ENCODE data around the gene DOK4.

Gene DOK4

DNA sequence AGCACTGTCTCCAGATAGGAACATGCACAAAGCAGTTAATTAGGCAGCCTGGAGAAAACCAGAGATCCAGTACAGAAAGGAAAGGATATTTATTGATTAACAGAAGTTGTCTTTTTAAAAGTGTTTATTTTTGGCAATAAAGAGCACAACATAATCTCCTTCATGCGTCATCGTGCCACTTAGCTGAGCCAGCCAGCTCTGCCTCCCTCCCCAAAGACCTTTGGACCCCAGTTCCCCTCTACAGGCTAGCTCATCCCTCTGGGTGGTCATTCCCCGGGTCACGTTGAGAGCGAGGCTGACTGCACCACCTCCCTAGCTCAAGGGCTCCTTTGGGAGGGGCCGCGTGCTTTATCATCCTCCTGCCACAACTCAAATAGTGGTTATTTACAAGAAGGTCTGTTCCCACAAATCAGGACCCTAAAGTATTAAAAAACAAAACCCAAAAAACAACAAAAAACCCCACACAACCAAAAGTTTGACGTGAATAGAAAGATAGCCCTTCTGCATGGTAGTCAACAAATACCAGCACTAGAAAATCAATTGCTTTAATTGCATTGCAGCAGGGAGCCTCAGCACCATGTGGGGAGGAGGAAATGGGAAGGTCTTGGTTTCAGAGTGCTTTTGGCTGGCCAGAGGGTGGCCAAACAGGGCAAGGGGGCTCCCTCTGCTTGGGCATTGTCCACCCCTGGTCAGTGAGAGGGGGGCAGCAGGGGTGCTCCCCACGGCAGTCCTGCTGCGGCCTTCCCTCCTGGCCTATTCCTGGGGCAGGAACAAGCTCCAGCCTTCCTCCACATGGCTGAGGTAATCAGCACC, 14.2 kb downstream of the DOK4 start:
- H3K9me3 ChIP-seq (ENCODE audit: control insufficient read depth, low read length): no peaks in the 10 kb centered on the region
- peaks cover 16% of the 10 kb centered on the region for H3K4me1 ChIP-seq (ENCODE audit: control insufficient read depth, insufficient read depth, low read length)
- peaks cover 19% of the 10 kb centered on the region for H3K36me3 ChIP-seq (ENCODE audit: control insufficient read depth, insufficient read depth, low read length)
- H3K27me3 ChIP-seq (ENCODE audit: control insufficient read depth, insufficient read depth, low read length, poor library complexity, severe bottlenecking): no peaks in the 10 kb centered on the region
- H3K27ac ChIP-seq (ENCODE audit: insufficient read depth, low read depth, low read length, poor library complexity, severe bottlenecking): no peak overlapping the region
- no peak overlapping the region for H3K4me3 ChIP-seq (ENCODE audit: insufficient read depth, low read depth, low read length)
- WGBS, 2 experiments: 46 to 49% methylated on average over 10 of the region's 10 CpGs

GRCh38 chr16:57471209-57471608, 15.1 kb downstream of the DOK4 start:
- peaks cover 21% of the 10 kb centered on the region for H3K36me3 ChIP-seq (ENCODE audit: control insufficient read depth, insufficient read depth, low read length)
- H3K27ac ChIP-seq (ENCODE audit: insufficient read depth, low read depth, low read length, poor library complexity, severe bottlenecking): no peak overlapping the region
- no peak overlapping the region for H3K4me3 ChIP-seq (ENCODE audit: insufficient read depth, low read depth, low read length)
- H3K4me1 ChIP-seq (ENCODE audit: control insufficient read depth, insufficient read depth, low read length): peaks cover 7% of the 10 kb centered on the region
- H3K9me3 ChIP-seq (ENCODE audit: control insufficient read depth, low read length): no peaks in the 10 kb centered on the region
- 92 to 96% methylated on average over 1 of the region's 1 CpG for WGBS, 2 experiments
- H3K27me3 ChIP-seq (ENCODE audit: control insufficient read depth, insufficient read depth, low read length, poor library complexity, severe bottlenecking): no peaks in the 10 kb centered on the region

DNA sequence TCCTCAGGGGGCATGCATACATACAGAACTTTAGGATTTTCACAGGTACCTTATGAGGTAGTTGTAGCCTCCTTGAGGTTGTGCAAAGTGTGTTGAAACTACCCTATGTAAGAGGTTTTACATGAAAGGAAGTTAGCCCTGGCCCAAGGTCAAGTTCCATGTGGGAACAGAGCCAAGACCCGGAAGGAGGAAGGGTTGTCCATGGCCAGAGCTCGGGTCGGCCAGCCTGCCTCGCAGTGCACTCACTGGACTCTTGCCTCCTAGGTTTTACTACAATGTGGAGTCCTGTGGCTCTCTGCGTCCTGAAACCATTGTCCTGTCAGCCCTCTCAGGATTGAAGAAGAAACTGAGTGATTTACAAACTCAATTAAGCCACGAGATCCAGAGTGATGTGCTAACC, 15.6 kb downstream of the DOK4 start:
- H3K36me3 ChIP-seq (ENCODE audit: control insufficient read depth, insufficient read depth, low read length): peaks cover 26% of the 10 kb centered on the region
- no peaks in the 10 kb centered on the region for H3K9me3 ChIP-seq (ENCODE audit: control insufficient read depth, low read length)
- H3K4me1 ChIP-seq (ENCODE audit: control insufficient read depth, insufficient read depth, low read length): peaks cover 5% of the 10 kb centered on the region
- no peak overlapping the region for H3K27ac ChIP-seq (ENCODE audit: insufficient read depth, low read depth, low read length, poor library complexity, severe bottlenecking)
- 88 to 89% methylated on average over 6 of the region's 6 CpGs for WGBS, 2 experiments
- no peak overlapping the region for H3K4me3 ChIP-seq (ENCODE audit: insufficient read depth, low read depth, low read length)
- H3K27me3 ChIP-seq (ENCODE audit: control insufficient read depth, insufficient read depth, low read length, poor library complexity, severe bottlenecking): no peaks in the 10 kb centered on the region

GRCh38 chr16:57469917-57470470, 16.3 kb downstream of the DOK4 start:
- Histone ChIP-seq H3K4me1 (ENCODE audit: control insufficient read depth, insufficient read depth, low read length) (peaks cover 5% of the 10 kb centered on the region), H3K36me3 (ENCODE audit: control insufficient read depth, insufficient read depth, low read length) (peaks cover 27% of the 10 kb centered on the region), H3K4me3 (ENCODE audit: insufficient read depth, low read depth, low read length) (no peak overlapping the region), H3K9me3 (ENCODE audit: control insufficient read depth, low read length) (no peaks in the 10 kb centered on the region), H3K27me3 (ENCODE audit: control insufficient read depth, insufficient read depth, low read length, poor library complexity, severe bottlenecking) (no peaks in the 10 kb centered on the region), H3K27ac (ENCODE audit: insufficient read depth, low read depth, low read length, poor library complexity, severe bottlenecking) (no peak overlapping the region)
- 93 to 94% methylated on average over 9 of the region's 9 CpGs for WGBS, 2 experiments

DNA sequence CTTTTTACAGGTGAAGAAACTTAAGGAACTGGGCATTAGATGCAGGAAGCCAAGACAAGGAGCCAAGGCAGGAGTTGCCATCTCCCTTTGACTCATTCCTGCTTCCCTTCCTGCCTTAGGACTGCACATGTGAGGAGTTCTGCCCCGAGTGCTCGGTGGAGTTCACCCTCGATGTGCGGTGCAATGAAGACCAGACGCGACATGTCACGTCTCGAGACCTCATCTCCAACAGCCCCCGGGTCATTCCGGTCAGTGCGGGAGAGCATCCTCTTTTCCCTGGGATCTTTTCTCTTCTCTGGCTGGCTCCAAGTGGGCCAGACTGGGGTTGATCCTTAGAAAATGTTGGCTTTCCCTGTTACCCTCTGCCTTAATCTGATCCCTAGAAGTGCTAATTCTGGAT, 17.2 kb downstream of the DOK4 start:
- H3K36me3 ChIP-seq (ENCODE audit: control insufficient read depth, insufficient read depth, low read length): peaks cover 30% of the 10 kb centered on the region
- peaks cover 5% of the 10 kb centered on the region for H3K4me1 ChIP-seq (ENCODE audit: control insufficient read depth, insufficient read depth, low read length)
- no peak overlapping the region for H3K4me3 ChIP-seq (ENCODE audit: insufficient read depth, low read depth, low read length)
- H3K27ac ChIP-seq (ENCODE audit: insufficient read depth, low read depth, low read length, poor library complexity, severe bottlenecking): no peak overlapping the region
- 95 to 97% methylated on average over 11 of the region's 11 CpGs for WGBS, 2 experiments
- H3K27me3 ChIP-seq (ENCODE audit: control insufficient read depth, insufficient read depth, low read length, poor library complexity, severe bottlenecking): no peaks in the 10 kb centered on the region
- H3K9me3 ChIP-seq (ENCODE audit: control insufficient read depth, low read length): no peaks in the 10 kb centered on the region

DNA sequence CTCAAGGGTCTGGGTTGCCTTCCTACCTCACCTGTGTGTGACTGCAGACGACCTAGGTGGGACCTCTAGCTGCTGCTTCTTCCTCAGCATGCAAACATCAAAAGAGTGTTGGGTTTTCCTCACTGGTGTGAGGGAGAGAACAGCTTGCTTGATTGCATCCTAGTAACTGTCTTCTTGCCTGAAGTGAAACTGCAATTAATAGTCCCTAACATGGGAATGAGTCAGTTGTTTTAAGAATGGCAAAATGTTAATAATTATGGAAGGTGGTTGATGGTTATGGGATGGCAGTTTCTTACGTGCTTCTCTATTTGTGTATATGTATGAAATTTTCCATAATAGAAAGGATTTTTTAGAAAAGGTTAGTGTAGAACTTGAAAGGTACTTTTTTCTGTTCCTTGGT, 17.9 kb downstream of the DOK4 start:
- 92 to 99% methylated on average over 2 of the region's 2 CpGs for WGBS, 2 experiments

GRCh38 chr16:57464523-57464922, 21.8 kb downstream of the DOK4 start:
- no peak overlapping the region for H3K4me3 ChIP-seq (ENCODE audit: insufficient read depth, low read depth, low read length)
- no peaks in the 10 kb centered on the region for H3K27me3 ChIP-seq (ENCODE audit: control insufficient read depth, insufficient read depth, low read length, poor library complexity, severe bottlenecking)
- H3K27ac ChIP-seq (ENCODE audit: insufficient read depth, low read depth, low read length, poor library complexity, severe bottlenecking): no peak overlapping the region
- no peaks in the 10 kb centered on the region for H3K9me3 ChIP-seq (ENCODE audit: control insufficient read depth, low read length)
- H3K4me1 ChIP-seq (ENCODE audit: control insufficient read depth, insufficient read depth, low read length): peaks cover 3% of the 10 kb centered on the region
- peaks cover 21% of the 10 kb centered on the region for H3K36me3 ChIP-seq (ENCODE audit: control insufficient read depth, insufficient read depth, low read length)
- 100% methylated on average over 1 of the region's 2 CpGs for WGBS, 2 experiments

More for the DNA sequence above, 17.9 kb downstream of the DOK4 start:
- H3K4me3 ChIP-seq (ENCODE audit: insufficient read depth, low read depth, low read length): no peak overlapping the region
- no peaks in the 10 kb centered on the region for H3K9me3 ChIP-seq (ENCODE audit: control insufficient read depth, low read length)
- H3K4me1 ChIP-seq (ENCODE audit: control insufficient read depth, insufficient read depth, low read length): peaks cover 6% of the 10 kb centered on the region
- H3K36me3 ChIP-seq (ENCODE audit: control insufficient read depth, insufficient read depth, low read length): peaks cover 31% of the 10 kb centered on the region
- no peaks in the 10 kb centered on the region for H3K27me3 ChIP-seq (ENCODE audit: control insufficient read depth, insufficient read depth, low read length, poor library complexity, severe bottlenecking)
- H3K27ac ChIP-seq (ENCODE audit: insufficient read depth, low read depth, low read length, poor library complexity, severe bottlenecking): no peak overlapping the region

GRCh38 chr16:57462978-57463362, 23.3 kb downstream of the DOK4 start:
- H3K4me3 ChIP-seq (ENCODE audit: insufficient read depth, low read depth, low read length): peak overlapping the region; percentile 62
- peaks cover 3% of the 10 kb centered on the region for H3K4me1 ChIP-seq (ENCODE audit: control insufficient read depth, insufficient read depth, low read length)
- H3K36me3 ChIP-seq (ENCODE audit: control insufficient read depth, insufficient read depth, low read length): peaks cover 22% of the 10 kb centered on the region
- no peak overlapping the region for H3K27ac ChIP-seq (ENCODE audit: insufficient read depth, low read depth, low read length, poor library complexity, severe bottlenecking)
- no peaks in the 10 kb centered on the region for H3K27me3 ChIP-seq (ENCODE audit: control insufficient read depth, insufficient read depth, low read length, poor library complexity, severe bottlenecking)
- 2% methylated on average over 14 to 16 of the region's 16 CpGs for WGBS, 2 experiments
- no peaks in the 10 kb centered on the region for H3K9me3 ChIP-seq (ENCODE audit: control insufficient read depth, low read length)

DNA sequence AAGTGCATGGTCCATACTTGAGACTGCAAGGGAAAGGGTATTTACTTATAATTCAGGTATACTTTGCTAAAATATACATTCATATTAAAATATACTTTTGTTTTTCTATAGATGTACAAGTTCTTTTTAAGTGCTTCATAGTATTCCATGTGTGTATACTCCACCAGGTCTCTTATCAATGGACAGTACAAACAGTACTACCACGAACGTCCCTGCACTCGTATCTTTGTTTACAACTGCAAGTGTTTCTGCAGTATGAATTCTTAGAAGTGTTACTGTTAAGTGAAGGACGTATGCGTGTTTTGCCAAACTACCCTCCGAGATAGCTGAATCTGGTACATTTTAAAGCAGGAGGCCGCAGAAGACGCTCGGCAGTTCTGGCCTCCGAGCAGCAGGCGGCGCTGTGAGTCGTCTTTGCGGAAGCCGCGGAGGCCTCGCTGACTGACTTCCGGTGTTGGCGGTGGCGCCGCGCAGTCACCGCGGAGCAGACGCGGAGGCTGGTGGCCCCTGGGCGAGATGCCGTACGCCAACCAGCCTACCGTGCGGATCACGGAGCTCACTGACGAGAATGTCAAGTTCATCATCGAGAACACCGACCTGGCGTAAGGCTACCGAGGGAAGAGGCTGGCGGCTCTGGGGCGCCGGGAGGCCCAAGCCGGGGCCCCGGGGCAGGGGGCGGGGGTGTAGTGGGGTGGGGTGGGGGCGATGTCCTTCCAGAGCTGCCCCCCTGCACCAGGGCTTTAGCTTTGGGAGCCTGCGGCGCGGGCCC, 23.9 kb downstream of the DOK4 start, which contains the start of gene POLR2C:
POLR2C (plus strand) TSS at position 471 of the 769 bp plus-strand sequence; CDS start at position 517, 46 bp downstream.
- 5 to 6% methylated on average over 47 of the region's 47 CpGs for WGBS, 2 experiments

DNA sequence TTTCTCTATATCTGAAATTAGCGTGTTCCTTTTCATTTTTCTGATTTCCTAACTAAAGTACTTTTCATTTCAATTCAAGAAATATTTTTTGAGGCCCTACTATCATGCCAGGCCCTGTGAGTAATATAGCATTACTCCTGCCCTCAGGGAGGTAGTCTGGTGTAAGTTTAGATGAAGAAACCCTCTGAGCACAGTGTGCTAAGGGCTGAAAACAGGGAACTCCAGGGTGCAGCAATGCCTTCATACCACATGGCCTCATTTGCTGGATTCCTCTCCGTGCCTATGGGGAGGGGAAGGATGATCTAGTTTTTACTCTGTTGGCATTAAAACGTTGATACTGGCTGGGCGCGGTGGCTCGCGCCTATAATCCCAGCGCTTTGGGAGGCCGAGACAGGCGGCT, 34.3 kb downstream of the DOK4 start:
- Histone ChIP-seq H3K36me3 (ENCODE audit: control insufficient read depth, insufficient read depth, low read length) (peaks cover 11% of the 10 kb centered on the region), H3K4me1 (ENCODE audit: control insufficient read depth, insufficient read depth, low read length) (peaks cover 6% of the 10 kb centered on the region), H3K27me3 (ENCODE audit: control insufficient read depth, insufficient read depth, low read length, poor library complexity, severe bottlenecking) (no peaks in the 10 kb centered on the region), H3K9me3 (ENCODE audit: control insufficient read depth, low read length) (no peaks in the 10 kb centered on the region), H3K4me3 (ENCODE audit: insufficient read depth, low read depth, low read length) (no peak overlapping the region), H3K27ac (ENCODE audit: insufficient read depth, low read depth, low read length, poor library complexity, severe bottlenecking) (no peak overlapping the region)
- WGBS, 2 experiments: 93 to 96% methylated on average over 10 of the region's 10 CpGs

More for the DNA sequence above, 23.9 kb downstream of the DOK4 start, which contains the start of gene POLR2C:
- Histone ChIP-seq H3K36me3 (ENCODE audit: control insufficient read depth, insufficient read depth, low read length) (peaks cover 24% of the 10 kb centered on the region), H3K27ac (ENCODE audit: insufficient read depth, low read depth, low read length, poor library complexity, severe bottlenecking) (no peak within 1 kb of the TSS), H3K4me3 (ENCODE audit: insufficient read depth, low read depth, low read length) (peak within 1 kb of the TSS; percentile 62), H3K27me3 (ENCODE audit: control insufficient read depth, insufficient read depth, low read length, poor library complexity, severe bottlenecking) (no peaks in the 10 kb centered on the region), H3K9me3 (ENCODE audit: control insufficient read depth, low read length) (no peaks in the 10 kb centered on the region), H3K4me1 (ENCODE audit: control insufficient read depth, insufficient read depth, low read length) (peaks cover 3% of the 10 kb centered on the region)

Measured in ectodermal cell (in vitro differentiated cells).